IMR-90 (cell line): Measurements from ENCODE around the gene MACO1. TPM values are rescaled to one million over a fixed set of nuclear protein-coding genes. Genes with fewer than 3 reads are reported as not detected.
"Not testable (repeated sequence)": the region's sequence is repeated elsewhere in the genome, so short reads cannot be mapped to it uniquely, and the experiment has no call there.

ENCODE experiments used
- ATAC-seq: fragments of 200-7000 bp; cut with Tn5 transposase; 2 replicates; pipeline ENCODE4 v1.9.1; 2020; ENCODE audit warnings: low read depth, mild to moderate bottlenecking, moderate library complexity
- BruUV-seq: library from RNA; stranded (reverse); fragments of 400-500 nt; replicated peaks from 2 replicates; lab custom pipeline; 2021; lab: Mats Ljungman, UMichigan
- CTCF ChIA-PET: fragments of 300-600 bp; formaldehyde crosslinking; extraction: SDS; loops from one replicate; lab custom pipeline; 2021; ENCODE audit warnings: antibody characterized with exemption; lab: Yijun Ruan, JAX
- POLR2A ChIA-PET: fragments of 300-600 bp; sonication (Branson Sonifier 250); formaldehyde crosslinking; loops from one replicate; lab custom pipeline; 2022; ENCODE audit warnings: antibody characterized with exemption; ENCODE audit not compliant: unreplicated experiment; lab: Charles Lee
- DNase-seq: peaks from one replicate; pipeline ENCODE4 v3.0.0; 2013
- H2AFZ ChIP-seq: replicated peaks from 2 replicates; pipeline ENCODE3; 2013; ENCODE audit warnings: low read length, mild to moderate bottlenecking; ENCODE audit not compliant: poor library complexity
- H2AK5ac ChIP-seq: 2 replicates; pipeline ENCODE4 v1.6.1; 2013; ENCODE audit warnings: low read depth, low read length, inconsistent platforms
- H2AK9ac ChIP-seq: replicated peaks from 2 replicates; pipeline ENCODE3; 2013; ENCODE audit warnings: mild to moderate bottlenecking, low read depth, low read length, moderate library complexity; ENCODE audit not compliant: poor library complexity
- H2BK120ac ChIP-seq: 2 replicates; pipeline ENCODE4 v1.6.1; 2013; ENCODE audit warnings: low read depth, low read length, inconsistent platforms
- H2BK15ac ChIP-seq: 3 replicates; pipeline ENCODE4 v1.6.1; 2013; ENCODE audit warnings: low read depth, low read length, inconsistent platforms
- H2BK20ac ChIP-seq: 2 replicates; pipeline ENCODE4 v1.6.1; 2013; ENCODE audit warnings: low read depth, mild to moderate bottlenecking, inconsistent platforms, low read length, moderate library complexity
- H2BK5ac ChIP-seq: 2 replicates; pipeline ENCODE4 v1.6.1; 2013; ENCODE audit warnings: mild to moderate bottlenecking, low read depth, low read length, inconsistent platforms; ENCODE audit not compliant: poor library complexity, severe bottlenecking
- H3K14ac ChIP-seq: replicated peaks from 2 replicates; pipeline ENCODE4 v1.6.1; 2013; ENCODE audit warnings: low read depth, low read length, inconsistent platforms
- H3K18ac ChIP-seq: 2 replicates; pipeline ENCODE4 v1.6.1; 2013; ENCODE audit warnings: low read depth, low read length, control low read depth
- H3K23ac ChIP-seq: 2 replicates; pipeline ENCODE4 v1.6.1; 2013; ENCODE audit warnings: low read depth, low read length, inconsistent platforms
- H3K27ac ChIP-seq: 2 replicates; pipeline ENCODE4 v1.5.1; 2013; ENCODE audit warnings: mild to moderate bottlenecking, control low read depth, low read length; ENCODE audit not compliant: insufficient read depth
- H3K27me3 ChIP-seq: 2 replicates; pipeline ENCODE4 v1.6.1; 2013; ENCODE audit warnings: low read length; ENCODE audit not compliant: control insufficient read depth, insufficient read depth
- H3K36me3 ChIP-seq: 2 replicates; pipeline ENCODE4 v1.6.1; 2013; ENCODE audit warnings: low read length, mixed read lengths; ENCODE audit not compliant: control insufficient read depth, insufficient read depth
- H3K4ac ChIP-seq: 2 replicates; pipeline ENCODE4 v1.6.1; 2013; ENCODE audit warnings: low read depth, low read length, inconsistent platforms
- H3K4me1 ChIP-seq: 2 replicates; pipeline ENCODE4 v1.6.1; 2013; ENCODE audit warnings: low read length, mixed read lengths; ENCODE audit not compliant: control insufficient read depth, insufficient read depth
- H3K4me2 ChIP-seq: 2 replicates; pipeline ENCODE4 v1.6.1; 2013; ENCODE audit warnings: low read depth, mild to moderate bottlenecking, control low read depth, low read length, moderate library complexity
- H3K4me3 ChIP-seq: 2 replicates; pipeline ENCODE4 v1.5.1; 2013; ENCODE audit warnings: low read depth, mild to moderate bottlenecking, control low read depth, low read length, moderate library complexity; ENCODE audit not compliant: insufficient read depth
- H3K56ac ChIP-seq: 2 replicates; pipeline ENCODE4 v1.6.1; 2013; ENCODE audit warnings: low read length, inconsistent platforms; ENCODE audit not compliant: insufficient read depth; ENCODE audit errors: extremely low read depth
- H3K79me1 ChIP-seq, 2 experiments: 2 replicates each; pipeline ENCODE4 v1.6.1; 2013; ENCODE audit warnings: low read length in 2 of 2, inconsistent platforms in 1 of 2, low read depth in 1 of 2
- H3K9ac ChIP-seq: 2 replicates; pipeline ENCODE4 v1.6.1; 2013; ENCODE audit warnings: low read depth, low read length, control low read depth
- H3K9me1 ChIP-seq: 2 replicates; pipeline ENCODE4 v1.6.1; 2013; ENCODE audit warnings: low read length, inconsistent platforms; ENCODE audit not compliant: insufficient read depth
- H3K9me3 ChIP-seq: 2 replicates; pipeline ENCODE4 v1.6.1; 2013; ENCODE audit warnings: low read length; ENCODE audit not compliant: control insufficient read depth, insufficient read depth
- H4K20me1 ChIP-seq: 2 replicates; pipeline ENCODE4 v1.6.1; 2013; ENCODE audit warnings: low read length, inconsistent platforms; ENCODE audit not compliant: insufficient read depth
- H4K5ac ChIP-seq: 2 replicates; pipeline ENCODE4 v1.6.1; 2013; ENCODE audit warnings: mild to moderate bottlenecking, low read depth, low read length, control low read depth
- H4K8ac ChIP-seq, 2 experiments: 2 replicates each; pipeline ENCODE4 v1.6.1; 2013; ENCODE audit warnings: low read depth in 2 of 2, low read length in 2 of 2, control low read depth in 1 of 2, inconsistent platforms in 1 of 2
- H4K91ac ChIP-seq: 2 replicates; pipeline ENCODE4 v1.6.1; 2013; ENCODE audit warnings: low read depth, low read length, inconsistent platforms; ENCODE audit not compliant: insufficient read depth
- RAD21 ChIP-seq: IDR thresholded peaks from 2 replicates; pipeline ENCODE4 v1.6.1; 2012; ENCODE audit warnings: low read length, improper control_type of control experiment
- SMC3 ChIP-seq: fragments of 150-350 bp; IDR thresholded peaks from 2 replicates; pipeline ENCODE4 v1.6.1; 2016; ENCODE audit warnings: low read depth, mild to moderate bottlenecking, antibody characterized with exemption, low read length, moderate library complexity
- WGBS, 2 experiments: methylation state at CpG; one replicate each; pipeline versions ENCODE4 v1.1.5 to v1.1.7; 2013; ENCODE audit warnings: missing lambda C conversion rate in 2 of 2; ENCODE audit not compliant: insufficient read length in 1 of 2; ENCODE audit errors: extremely low coverage in 2 of 2; 5-methylcytosine and 5-hydroxymethylcytosine counted together
- dilution Hi-C: fragments of 300-500 bp; cut with HindIII; formaldehyde crosslinking; loops from one replicate; pipeline ENCODE4 v1.14.3; 2018; ENCODE audit warnings: low sequenced_read_pairs; ENCODE audit not compliant: unreplicated experiment
- in situ Hi-C: fragments of 300-500 bp; cut with MboI; formaldehyde crosslinking; loops from 3 replicates; pipeline ENCODE4 v1.14.3; 2019; ENCODE audit warnings: low sequenced_read_pairs, inconsistent platforms, mixed read lengths
- intact Hi-C: fragments of 100-400 bp; cut with micrococcal nuclease; formaldehyde crosslinking; loops from 2 replicates; pipeline ENCODE4 v1.10.0; 2022
- polyA plus RNA-seq, 3 experiments: library from polyadenylated mRNA; depleted of rRNA; stranded (reverse); fragments of >200 nt; gene quantifications; 2 replicates each; pipeline ENCODE4 v1.2.3, GENCODE V29; 2012; ENCODE audit warnings: low replicate concordance in 1 of 3
- total RNA-seq: library from RNA; depleted of rRNA; stranded (reverse); fragments of >200 nt; gene quantifications from 2 replicates; pipeline ENCODE4 v1.2.3, GENCODE V29; 2012
- TF ChIP-seq, protein P1 (sequence below): conservative IDR thresholded peaks from 2 replicates; pipeline ENCODE4 v1.5.1; 2012; ENCODE audit warnings: mild to moderate bottlenecking, low read depth, low read length, improper control_type of control experiment

The MACO1 gene
- total and polyA plus RNA-seq, 2 of the 4 experiments (the other 2 are of a cell fraction), result 6.8 to 12.7 TPM

DNA sequence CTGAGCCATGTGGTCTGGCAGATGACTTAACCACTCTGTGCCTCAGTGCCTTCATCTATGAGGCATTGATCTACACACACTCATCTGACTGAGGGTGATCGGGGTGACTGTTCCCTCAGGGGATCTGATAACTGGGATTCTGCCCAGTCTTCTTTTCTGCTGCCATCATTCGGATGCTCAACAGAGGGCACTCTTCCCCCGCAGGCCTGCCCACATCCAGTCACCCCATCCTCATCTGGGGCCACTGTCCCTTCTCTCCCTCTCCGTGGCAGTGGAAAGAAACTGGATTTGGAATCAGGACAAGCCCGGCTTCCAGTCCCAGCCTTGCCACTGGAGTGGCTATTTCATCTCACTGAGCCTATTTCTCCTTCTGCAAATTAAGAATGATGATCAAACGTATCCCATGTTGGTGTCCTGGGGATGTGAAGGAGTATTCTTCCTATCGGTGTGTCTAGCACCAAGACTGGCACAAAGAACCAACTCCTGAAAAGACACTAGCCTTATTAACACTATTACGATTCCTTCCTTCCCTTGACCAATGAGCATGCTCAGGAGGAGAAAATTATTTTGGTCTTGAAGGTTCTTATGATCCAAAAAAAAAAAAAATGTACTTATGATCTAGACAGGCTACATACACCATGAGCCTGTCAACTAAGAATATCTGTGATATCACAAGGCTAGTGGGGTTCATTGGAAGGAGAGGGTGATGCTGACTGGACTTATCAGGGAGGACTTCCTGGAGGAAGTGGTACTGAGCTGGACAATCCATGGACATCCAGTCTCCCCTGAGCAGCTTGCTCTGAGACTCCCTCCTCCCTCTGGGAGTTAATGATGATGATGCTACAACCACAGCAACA is 27.5 kb upstream of the MACO1 start:
- intact Hi-C loops (loop anchor here (5.0 kb wide), 1 partner anchor 119 kb away; no protein-coding TSS in a partner anchor), in situ Hi-C loops (loop anchor here (10.0 to 25.0 kb wide), 3 partner anchors 109 to 409 kb away; partner anchors contain the start of genes MTFR1L and SELENON)
- peaks cover 10% of the 10 kb centered on the region for H3K27me3 ChIP-seq
- H4K5ac ChIP-seq, H3K36me3 ChIP-seq, H3K9me1 ChIP-seq, H3K79me1 ChIP-seq, H3K4me1 ChIP-seq, POLR2A ChIA-PET, H3K14ac ChIP-seq, H3K9me3 ChIP-seq, H3K9ac ChIP-seq, dilution Hi-C loops, H3K56ac ChIP-seq, H2BK120ac ChIP-seq, H2BK20ac ChIP-seq, H4K91ac ChIP-seq, H3K27ac ChIP-seq, H2AK9ac ChIP-seq, H2AFZ ChIP-seq, H3K18ac ChIP-seq, DNase-seq, H2AK5ac ChIP-seq, H3K4ac ChIP-seq, H4K8ac ChIP-seq, BruUV-seq, H3K4me2 ChIP-seq, H2BK5ac ChIP-seq, H3K23ac ChIP-seq, H3K4me3 ChIP-seq, H2BK15ac ChIP-seq, H4K20me1 ChIP-seq: not testable (repeated sequence)
- peak; percentile 42 for TF ChIP-seq RAD21
- peak; percentile 33 for TF ChIP-seq SMC3
- TF ChIP-seq, protein P1, sequence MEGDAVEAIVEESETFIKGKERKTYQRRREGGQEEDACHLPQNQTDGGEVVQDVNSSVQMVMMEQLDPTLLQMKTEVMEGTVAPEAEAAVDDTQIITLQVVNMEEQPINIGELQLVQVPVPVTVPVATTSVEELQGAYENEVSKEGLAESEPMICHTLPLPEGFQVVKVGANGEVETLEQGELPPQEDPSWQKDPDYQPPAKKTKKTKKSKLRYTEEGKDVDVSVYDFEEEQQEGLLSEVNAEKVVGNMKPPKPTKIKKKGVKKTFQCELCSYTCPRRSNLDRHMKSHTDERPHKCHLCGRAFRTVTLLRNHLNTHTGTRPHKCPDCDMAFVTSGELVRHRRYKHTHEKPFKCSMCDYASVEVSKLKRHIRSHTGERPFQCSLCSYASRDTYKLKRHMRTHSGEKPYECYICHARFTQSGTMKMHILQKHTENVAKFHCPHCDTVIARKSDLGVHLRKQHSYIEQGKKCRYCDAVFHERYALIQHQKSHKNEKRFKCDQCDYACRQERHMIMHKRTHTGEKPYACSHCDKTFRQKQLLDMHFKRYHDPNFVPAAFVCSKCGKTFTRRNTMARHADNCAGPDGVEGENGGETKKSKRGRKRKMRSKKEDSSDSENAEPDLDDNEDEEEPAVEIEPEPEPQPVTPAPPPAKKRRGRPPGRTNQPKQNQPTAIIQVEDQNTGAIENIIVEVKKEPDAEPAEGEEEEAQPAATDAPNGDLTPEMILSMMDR, result peak; percentile 24; the same call in 1 of the 2 replicates
- ATAC-seq, result peak; percentile 98
- CTCF ChIA-PET, result interaction anchor here (0.7 kb wide), 1 partner anchor 74 kb away, joined by 7 read pairs; no protein-coding TSS in a partner anchor
- WGBS, 2 experiments, result no CpG with 5 or more reads among the region's 8 CpGs

DNA sequence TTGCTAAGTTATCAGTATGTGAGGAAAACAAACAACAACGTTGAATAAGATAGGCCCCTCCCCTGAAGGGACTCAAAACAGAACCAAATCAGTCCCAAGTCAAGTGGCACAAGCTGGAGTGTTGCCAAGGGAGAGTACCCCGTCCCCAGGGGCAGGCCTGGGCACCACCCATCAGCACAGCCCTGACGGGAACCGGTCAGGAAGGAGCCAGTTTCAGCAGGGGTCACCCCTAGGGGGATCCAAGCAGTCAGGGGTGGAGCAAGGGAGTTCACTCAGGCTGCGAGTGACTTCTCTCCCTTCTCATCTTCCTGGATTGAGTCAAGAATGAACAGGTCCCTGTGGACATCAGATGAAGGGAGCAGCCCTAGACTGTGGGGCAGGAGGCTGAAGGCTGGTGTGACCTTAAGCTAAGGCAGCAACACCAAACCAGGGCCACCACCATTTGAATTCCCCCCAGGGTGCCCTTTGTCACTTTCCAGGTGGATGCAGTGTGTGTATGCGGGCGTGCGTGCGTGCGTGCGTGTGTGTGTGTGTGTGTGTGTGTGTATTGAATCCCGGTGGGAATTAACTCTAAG is 24.9 kb upstream of the MACO1 start:
- DNase-seq, H3K18ac ChIP-seq, H3K23ac ChIP-seq, H3K14ac ChIP-seq, H3K9ac ChIP-seq, H3K4ac ChIP-seq, H4K91ac ChIP-seq, H2BK5ac ChIP-seq, H2BK15ac ChIP-seq, H3K4me2 ChIP-seq, H3K4me3 ChIP-seq, CTCF ChIA-PET, dilution Hi-C loops, H3K36me3 ChIP-seq, H2AK5ac ChIP-seq, H2BK120ac ChIP-seq, H3K27me3 ChIP-seq, BruUV-seq, H4K5ac ChIP-seq, H3K79me1 ChIP-seq, H3K9me1 ChIP-seq, POLR2A ChIA-PET, H2BK20ac ChIP-seq, H2AK9ac ChIP-seq, H3K4me1 ChIP-seq, H4K20me1 ChIP-seq, ATAC-seq, H3K27ac ChIP-seq, H3K56ac ChIP-seq, H3K9me3 ChIP-seq, intact Hi-C loops, H4K8ac ChIP-seq, H2AFZ ChIP-seq: not testable (repeated sequence)
- in situ Hi-C loops, result loop anchor here (10.0 to 25.0 kb wide), 3 partner anchors 106 to 406 kb away; partner anchors contain the start of genes MTFR1L and SELENON
- no CpG with 5 or more reads among the region's 12 CpGs for WGBS, 2 experiments
